ENCODE measurements around the gene TOB2.

The TOB2 gene

DNA sequence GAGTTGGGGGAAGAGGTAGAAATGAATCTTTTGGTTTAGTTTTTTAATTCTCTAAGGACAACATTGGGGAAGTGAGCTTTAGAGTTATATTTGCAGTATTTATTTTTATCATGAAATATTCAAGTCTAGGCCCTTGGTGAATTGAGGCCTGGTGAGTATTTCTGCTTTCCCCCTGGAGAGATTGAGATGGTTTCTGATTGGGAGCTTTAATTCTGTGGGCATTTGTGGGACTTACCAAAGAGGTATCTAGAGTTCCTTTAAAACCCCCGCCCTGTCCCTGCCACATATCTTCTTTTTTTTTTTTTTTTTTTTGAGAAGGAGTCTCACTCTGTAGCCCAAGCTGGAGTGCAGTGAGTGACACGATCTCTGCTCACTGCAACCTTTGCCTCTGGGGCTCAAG lies 31.9 kb upstream of the TOB2 start:
- no peaks in the 10 kb centered on the region for H3K4me1 ChIP-seq (ENCODE audit: control insufficient read depth, insufficient read depth, low read length)
- ChIA-PET CTCF (interaction anchor here (0.6 to 4.0 kb wide), 2 partner anchors 39 to 233 kb away, joined by 3 to 28 read pairs; no protein-coding TSS in a partner anchor), POLR2A (interaction anchor here (0.6 to 3.5 kb wide), 6 partner anchors 9 to 1006 kb away, joined by 3 to 19 read pairs (median 4); partner anchors contain the start of genes ACO2, PHF5A, TEF and TOB2)

DNA sequence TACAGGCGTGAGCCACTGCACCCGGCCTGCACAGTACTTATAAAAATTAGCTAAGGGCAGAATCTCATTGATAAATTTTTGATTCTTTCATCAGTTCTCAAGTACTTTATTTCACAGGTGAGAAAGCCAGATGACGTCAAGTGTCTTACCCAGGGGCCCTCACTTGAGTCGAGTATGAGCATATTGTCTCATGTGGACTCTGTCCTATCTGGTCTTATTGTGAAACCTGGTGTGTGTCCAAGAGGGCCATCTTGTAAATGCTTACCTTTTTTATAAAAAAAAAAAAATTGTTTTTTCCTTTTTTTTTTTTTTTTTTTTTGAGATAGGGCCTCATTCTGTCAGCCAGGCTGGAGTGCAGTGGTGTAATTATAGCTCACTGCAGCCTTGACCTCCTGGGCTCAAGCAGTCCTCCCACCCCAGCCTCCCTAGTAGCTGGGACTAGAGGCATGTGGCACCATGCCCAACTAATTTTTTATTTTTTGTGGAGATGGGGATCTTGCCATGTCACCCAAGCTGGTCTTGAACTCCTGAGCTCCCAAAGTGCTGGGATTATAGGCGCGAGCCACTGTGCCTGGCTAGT lies 28.4 kb upstream of the TOB2 start:
- Histone ChIP-seq H3K27ac (ENCODE audit: extremely low read depth, low read depth, low read length) (no peak overlapping the region), H3K36me3 (ENCODE audit: control insufficient read depth in 2 of 2, insufficient read depth in 1 of 2, low read length in 2 of 2) (peaks cover 6 to 27% of the 10 kb centered on the region in 2 experiments; a peak in 2 of 3 replicates), H3K9me3 (ENCODE audit: control insufficient read depth, insufficient read depth, low read depth, low read length) (no peaks in the 10 kb centered on the region), H3K4me3 (ENCODE audit: low read depth, low read length) (no peak overlapping the region), H3K4me1 (ENCODE audit: control insufficient read depth, insufficient read depth, low read length) (no peaks in the 10 kb centered on the region)
- TF ChIP-seq ZFP41 (tag by site-specific recombination; IDR thresholded peaks at IDR 0.05; ENCODE audit: borderline replicate concordance) (no peak), ZSCAN23 (tag by site-specific recombination; IDR thresholded peaks at IDR 0.05) (no peak)
- CTCF ChIA-PET = interaction anchor here (0.8 to 2.2 kb wide), 2 partner anchors 42 to 43 kb away, joined by 3 to 5 read pairs; no protein-coding TSS in a partner anchor
- POLR2A ChIA-PET = interaction anchor here (0.6 to 0.9 kb wide), 4 partner anchors 13 to 246 kb away, joined by 3 to 7 read pairs (median 4); partner anchors contain the start of gene TOB2

More for the DNA sequence above, 31.9 kb upstream of the TOB2 start:
- Histone ChIP-seq H3K4me3 (ENCODE audit: low read depth, low read length) (no peak overlapping the region), H3K9me3 (ENCODE audit: control insufficient read depth, insufficient read depth, low read depth, low read length) (no peaks in the 10 kb centered on the region), H3K27ac (ENCODE audit: extremely low read depth, low read depth, low read length) (no peak overlapping the region), H3K36me3 (ENCODE audit: control insufficient read depth in 2 of 2, insufficient read depth in 1 of 2, low read length in 2 of 2) (peaks cover 3 to 13% of the 10 kb centered on the region in 2 experiments; a peak in 2 of 3 replicates)
- TF ChIP-seq, protein P1, sequence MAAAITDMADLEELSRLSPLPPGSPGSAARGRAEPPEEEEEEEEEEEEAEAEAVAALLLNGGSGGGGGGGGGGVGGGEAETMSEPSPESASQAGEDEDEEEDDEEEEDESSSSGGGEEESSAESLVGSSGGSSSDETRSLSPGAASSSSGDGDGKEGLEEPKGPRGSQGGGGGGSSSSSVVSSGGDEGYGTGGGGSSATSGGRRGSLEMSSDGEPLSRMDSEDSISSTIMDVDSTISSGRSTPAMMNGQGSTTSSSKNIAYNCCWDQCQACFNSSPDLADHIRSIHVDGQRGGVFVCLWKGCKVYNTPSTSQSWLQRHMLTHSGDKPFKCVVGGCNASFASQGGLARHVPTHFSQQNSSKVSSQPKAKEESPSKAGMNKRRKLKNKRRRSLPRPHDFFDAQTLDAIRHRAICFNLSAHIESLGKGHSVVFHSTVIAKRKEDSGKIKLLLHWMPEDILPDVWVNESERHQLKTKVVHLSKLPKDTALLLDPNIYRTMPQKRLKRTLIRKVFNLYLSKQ (tag by site-specific recombination; IDR thresholded peaks at IDR 0.05; ENCODE audit: borderline replicate concordance) = no peak
- TF ChIP-seq, protein P2, sequence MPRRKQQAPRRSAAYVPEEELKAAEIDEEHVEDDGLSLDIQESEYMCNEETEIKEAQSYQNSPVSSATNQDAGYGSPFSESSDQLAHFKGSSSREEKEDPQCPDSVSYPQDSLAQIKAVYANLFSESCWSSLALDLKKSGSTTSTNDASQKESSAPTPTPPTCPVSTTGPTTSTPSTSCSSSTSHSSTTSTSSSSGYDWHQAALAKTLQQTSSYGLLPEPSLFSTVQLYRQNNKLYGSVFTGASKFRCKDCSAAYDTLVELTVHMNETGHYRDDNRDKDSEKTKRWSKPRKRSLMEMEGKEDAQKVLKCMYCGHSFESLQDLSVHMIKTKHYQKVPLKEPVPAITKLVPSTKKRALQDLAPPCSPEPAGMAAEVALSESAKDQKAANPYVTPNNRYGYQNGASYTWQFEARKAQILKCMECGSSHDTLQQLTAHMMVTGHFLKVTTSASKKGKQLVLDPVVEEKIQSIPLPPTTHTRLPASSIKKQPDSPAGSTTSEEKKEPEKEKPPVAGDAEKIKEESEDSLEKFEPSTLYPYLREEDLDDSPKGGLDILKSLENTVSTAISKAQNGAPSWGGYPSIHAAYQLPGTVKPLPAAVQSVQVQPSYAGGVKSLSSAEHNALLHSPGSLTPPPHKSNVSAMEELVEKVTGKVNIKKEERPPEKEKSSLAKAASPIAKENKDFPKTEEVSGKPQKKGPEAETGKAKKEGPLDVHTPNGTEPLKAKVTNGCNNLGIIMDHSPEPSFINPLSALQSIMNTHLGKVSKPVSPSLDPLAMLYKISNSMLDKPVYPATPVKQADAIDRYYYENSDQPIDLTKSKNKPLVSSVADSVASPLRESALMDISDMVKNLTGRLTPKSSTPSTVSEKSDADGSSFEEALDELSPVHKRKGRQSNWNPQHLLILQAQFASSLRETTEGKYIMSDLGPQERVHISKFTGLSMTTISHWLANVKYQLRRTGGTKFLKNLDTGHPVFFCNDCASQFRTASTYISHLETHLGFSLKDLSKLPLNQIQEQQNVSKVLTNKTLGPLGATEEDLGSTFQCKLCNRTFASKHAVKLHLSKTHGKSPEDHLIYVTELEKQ (tag by site-specific recombination; IDR thresholded peaks at IDR 0.05; ENCODE audit: borderline replicate concordance) = no peak
- no peak for TF ChIP-seq ZNF184 (tag by site-specific recombination; IDR thresholded peaks at IDR 0.05)
- no peak for TF ChIP-seq GLI4 (tag by site-specific recombination; IDR thresholded peaks at IDR 0.05)

DNA sequence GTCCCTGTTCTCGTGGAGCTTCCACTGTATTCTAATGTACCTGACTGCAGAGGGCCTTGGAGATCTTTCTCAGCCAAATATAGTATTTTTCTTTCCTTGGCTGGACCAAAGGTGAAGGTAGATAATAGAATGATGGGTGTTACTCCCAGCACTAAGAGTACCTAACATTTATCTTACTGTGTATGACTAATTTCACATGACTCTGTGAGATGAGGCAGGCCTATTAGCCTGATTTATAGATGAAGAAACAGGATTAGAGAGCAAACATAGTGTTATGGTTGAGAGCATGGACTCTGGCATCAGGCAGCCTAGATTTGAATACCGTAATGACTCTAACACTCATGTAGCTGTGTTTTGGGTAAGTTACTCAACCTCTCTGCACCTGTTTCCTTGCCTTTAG lies 25.0 kb upstream of the TOB2 start:
- Histone ChIP-seq H3K4me3 (ENCODE audit: low read depth, low read length) (no peak overlapping the region), H3K27ac (ENCODE audit: extremely low read depth, low read depth, low read length) (no peak overlapping the region), H3K4me1 (ENCODE audit: control insufficient read depth, insufficient read depth, low read length) (no peaks in the 10 kb centered on the region), H3K36me3 (ENCODE audit: control insufficient read depth in 2 of 2, insufficient read depth in 1 of 2, low read length in 2 of 2) (peaks cover 11 to 36% of the 10 kb centered on the region in 2 experiments), H3K9me3 (ENCODE audit: control insufficient read depth, insufficient read depth, low read depth, low read length) (no peaks in the 10 kb centered on the region)
- POLR2A ChIA-PET = no interaction called here
- CTCF ChIA-PET = interaction anchor here (0.7 to 1.2 kb wide), 3 partner anchors 46 to 68 kb away, joined by 3 to 4 read pairs (median 3); no protein-coding TSS in a partner anchor
- TF ChIP-seq ZBTB17 (tag by site-specific recombination; IDR thresholded peaks at IDR 0.05) (0 out of 2 replicates have a peak, but pooled peaks have one; percentile 27), ZNF626 (tag by site-specific recombination; IDR thresholded peaks at IDR 0.05) (no peak), KLF9 (tag by site-specific recombination; IDR thresholded peaks at IDR 0.05; ENCODE audit: low read depth) (no peak), KLF1 (tag by site-specific recombination; IDR thresholded peaks at IDR 0.05) (no peak), ZSCAN16 (tag by site-specific recombination; IDR thresholded peaks at IDR 0.05) (no peak)
- TF ChIP-seq, protein P3, sequence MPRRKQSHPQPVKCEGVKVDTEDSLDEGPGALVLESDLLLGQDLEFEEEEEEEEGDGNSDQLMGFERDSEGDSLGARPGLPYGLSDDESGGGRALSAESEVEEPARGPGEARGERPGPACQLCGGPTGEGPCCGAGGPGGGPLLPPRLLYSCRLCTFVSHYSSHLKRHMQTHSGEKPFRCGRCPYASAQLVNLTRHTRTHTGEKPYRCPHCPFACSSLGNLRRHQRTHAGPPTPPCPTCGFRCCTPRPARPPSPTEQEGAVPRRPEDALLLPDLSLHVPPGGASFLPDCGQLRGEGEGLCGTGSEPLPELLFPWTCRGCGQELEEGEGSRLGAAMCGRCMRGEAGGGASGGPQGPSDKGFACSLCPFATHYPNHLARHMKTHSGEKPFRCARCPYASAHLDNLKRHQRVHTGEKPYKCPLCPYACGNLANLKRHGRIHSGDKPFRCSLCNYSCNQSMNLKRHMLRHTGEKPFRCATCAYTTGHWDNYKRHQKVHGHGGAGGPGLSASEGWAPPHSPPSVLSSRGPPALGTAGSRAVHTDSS (tag by site-specific recombination; IDR thresholded peaks at IDR 0.05) = no peak
